Ascending aorta (tissue), 2 donors: Measurements from ENCODE around the gene PSMB5. TPM values are rescaled to one million over a fixed set of nuclear protein-coding genes. Genes with fewer than 3 reads are reported as not detected.

ENCODE experiments used
- DNase-seq, 2 donors: peaks; one replicate each; pipeline ENCODE4 v3.0.0-alpha.2; 2019; ENCODE audit warnings: low spot score in 2 of 2
- H3K27ac ChIP-seq, 2 donors: fragments of 200-600 bp; sonication (generic); one replicate each; pipeline ENCODE4 v1.5.1; 2016 to 2017; ENCODE audit warnings: mild to moderate bottlenecking in 1 of 2
- H3K27me3 ChIP-seq: fragments of 200-600 bp; sonication (generic); one replicate; pipeline ENCODE4 v1.5.1; 2017
- H3K36me3 ChIP-seq, 2 donors: fragments of 200-600 bp; sonication (generic); one replicate each; pipeline ENCODE4 v1.5.1; 2016
- H3K4me1 ChIP-seq, 2 donors: fragments of 200-600 bp; sonication (generic); one replicate each; pipeline ENCODE4 v1.5.1; 2016 to 2017; ENCODE audit warnings: mild to moderate bottlenecking in 1 of 2
- H3K4me3 ChIP-seq, 2 donors: fragments of 200-600 bp; sonication (generic); one replicate each; pipeline ENCODE4 v1.5.1; 2016 to 2017; ENCODE audit warnings: mild to moderate bottlenecking in 1 of 2
- H3K9me3 ChIP-seq, 2 donors: fragments of 200-600 bp; sonication (generic); one replicate each; pipeline ENCODE4 v1.5.1; 2016
- intact Hi-C: fragments of 100-400 bp; cut with DNase I; formaldehyde crosslinking; loops from one replicate; pipeline ENCODE4 v1.15.1; 2023
- total RNA-seq: library from RNA; depleted of rRNA; stranded (reverse); fragments of >200 nt; gene quantifications from one replicate; pipeline ENCODE4 v1.1.0, GENCODE V29; 2016
- TF ChIP-seq, protein P1 (sequence below), 3 experiments: fragments of 200-600 bp in 2 of 3; fragments of 450-650 bp in 1 of 3; sonication (generic) in 2 of 3; IDR thresholded peaks; one replicate each; pipeline ENCODE4 v1.5.1; 2016 to 2019; ENCODE audit warnings: antibody characterized with exemption in 3 of 3, mild to moderate bottlenecking in 1 of 3, moderate library complexity in 1 of 3

Gene PSMB5
- total RNA-seq, 1 donor from 2014 or later = 62.7 TPM

DNA sequence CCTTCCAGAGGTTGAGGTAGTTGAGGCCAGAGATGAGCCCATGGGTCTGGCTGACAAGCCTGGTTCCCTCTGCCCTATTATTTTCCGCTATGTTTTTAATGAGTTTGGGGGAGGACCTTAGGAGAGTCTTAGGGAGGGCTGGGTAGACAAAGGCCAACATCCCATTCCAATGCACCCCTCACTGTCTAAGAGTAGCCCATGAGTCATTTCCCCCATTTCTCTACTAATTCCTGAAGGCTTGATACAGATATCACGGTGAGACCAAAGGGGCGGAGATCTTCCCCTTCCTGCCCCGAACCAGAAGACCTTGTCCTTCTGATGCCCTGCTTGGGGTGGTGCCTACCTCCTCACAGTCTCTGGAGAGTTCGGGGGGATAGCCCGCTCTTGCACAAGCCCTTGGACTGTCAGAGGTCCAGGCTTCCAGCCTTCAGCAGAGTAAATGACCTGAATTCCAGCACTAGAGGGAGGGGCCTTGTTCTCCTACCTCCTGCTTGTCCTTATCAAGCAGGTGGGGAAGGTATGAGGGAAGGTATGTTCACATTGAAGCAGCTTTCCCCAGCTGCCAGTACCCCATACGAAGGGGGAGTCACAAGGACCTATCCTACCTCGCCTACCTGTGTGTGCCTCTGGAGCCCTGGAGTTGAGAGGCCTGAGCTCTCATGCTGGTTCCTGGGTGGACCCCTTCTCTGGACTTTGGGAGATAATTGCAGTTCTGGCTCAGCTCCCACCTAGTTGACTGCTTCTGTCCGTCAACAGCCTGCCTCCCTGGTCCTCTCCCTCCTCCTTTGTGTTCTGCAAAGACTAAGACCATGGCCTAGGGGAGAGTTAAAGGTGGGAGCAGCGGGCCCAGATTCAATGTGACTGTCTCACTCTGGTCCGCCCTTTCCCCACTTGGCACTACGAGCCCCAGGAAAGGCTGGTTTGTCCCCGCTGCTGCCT lies 11.0 kb upstream of the PSMB5 start:
- H3K36me3 ChIP-seq = no peaks in the 10 kb centered on the region
- no peaks in the 10 kb centered on the region for H3K4me1 ChIP-seq
- no peak for DNase-seq
- TF ChIP-seq, protein P1, sequence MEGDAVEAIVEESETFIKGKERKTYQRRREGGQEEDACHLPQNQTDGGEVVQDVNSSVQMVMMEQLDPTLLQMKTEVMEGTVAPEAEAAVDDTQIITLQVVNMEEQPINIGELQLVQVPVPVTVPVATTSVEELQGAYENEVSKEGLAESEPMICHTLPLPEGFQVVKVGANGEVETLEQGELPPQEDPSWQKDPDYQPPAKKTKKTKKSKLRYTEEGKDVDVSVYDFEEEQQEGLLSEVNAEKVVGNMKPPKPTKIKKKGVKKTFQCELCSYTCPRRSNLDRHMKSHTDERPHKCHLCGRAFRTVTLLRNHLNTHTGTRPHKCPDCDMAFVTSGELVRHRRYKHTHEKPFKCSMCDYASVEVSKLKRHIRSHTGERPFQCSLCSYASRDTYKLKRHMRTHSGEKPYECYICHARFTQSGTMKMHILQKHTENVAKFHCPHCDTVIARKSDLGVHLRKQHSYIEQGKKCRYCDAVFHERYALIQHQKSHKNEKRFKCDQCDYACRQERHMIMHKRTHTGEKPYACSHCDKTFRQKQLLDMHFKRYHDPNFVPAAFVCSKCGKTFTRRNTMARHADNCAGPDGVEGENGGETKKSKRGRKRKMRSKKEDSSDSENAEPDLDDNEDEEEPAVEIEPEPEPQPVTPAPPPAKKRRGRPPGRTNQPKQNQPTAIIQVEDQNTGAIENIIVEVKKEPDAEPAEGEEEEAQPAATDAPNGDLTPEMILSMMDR (IDR thresholded peaks at IDR 0.05) = no peak
- H3K27me3 ChIP-seq = no peaks in the 10 kb centered on the region
- no peak overlapping the region for H3K27ac ChIP-seq
- no peaks in the 10 kb centered on the region for H3K9me3 ChIP-seq
- H3K4me3 ChIP-seq = no peak overlapping the region
- intact Hi-C loops = no loop called here

DNA sequence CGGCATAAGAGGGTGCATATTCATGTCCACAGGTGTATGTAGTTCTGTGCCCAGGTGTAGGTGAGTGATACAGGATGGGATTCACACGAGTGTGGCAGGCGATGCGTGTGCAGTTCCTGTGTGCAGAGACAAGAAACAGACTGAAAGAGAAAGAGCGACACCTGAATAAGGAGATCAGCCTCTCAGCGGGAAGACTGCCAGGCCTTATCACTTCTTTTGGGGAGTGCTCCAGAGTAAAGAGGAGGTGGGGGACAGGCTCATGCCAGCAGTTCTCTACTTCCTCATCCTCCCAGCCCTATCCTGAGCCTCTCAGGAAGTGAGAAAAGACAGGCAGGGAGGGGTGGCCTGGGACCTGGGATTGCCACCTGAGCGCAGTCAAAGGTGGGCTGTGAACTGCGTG lies 10.1 kb upstream of the PSMB5 start:
- no peaks in the 10 kb centered on the region for H3K36me3 ChIP-seq
- H3K4me3 ChIP-seq = no peak overlapping the region
- DNase-seq = no peak
- H3K9me3 ChIP-seq = no peaks in the 10 kb centered on the region
- no peaks in the 10 kb centered on the region for H3K4me1 ChIP-seq
- intact Hi-C loops = no loop called here
- H3K27ac ChIP-seq = no peak overlapping the region
- TF ChIP-seq, protein P1 (IDR thresholded peaks at IDR 0.05) = no peak
- H3K27me3 ChIP-seq = no peaks in the 10 kb centered on the region

DNA sequence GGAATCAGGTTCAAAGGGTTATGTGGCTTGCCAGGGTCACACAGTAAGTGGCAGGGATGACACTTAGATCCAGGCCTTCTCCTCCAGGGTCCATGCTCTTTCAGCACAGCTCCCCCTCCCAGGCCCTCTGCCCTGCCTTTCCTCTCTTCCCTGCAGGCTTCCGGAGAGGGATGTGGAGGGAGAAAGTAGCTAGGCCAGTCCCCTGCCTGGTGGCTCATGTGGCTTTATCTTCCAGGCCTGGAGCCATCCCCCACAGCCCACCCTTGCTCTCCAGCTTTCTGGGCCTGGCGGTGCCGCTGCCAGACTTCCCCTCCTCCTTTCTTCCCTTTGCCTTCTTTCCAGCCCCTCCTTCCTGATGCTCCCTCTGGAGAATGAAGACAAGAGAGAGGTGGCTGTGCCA lies 9.1 kb upstream of the PSMB5 start:
- Histone ChIP-seq H3K9me3 (no peaks in the 10 kb centered on the region), H3K36me3 (no peaks in the 10 kb centered on the region), H3K27ac (no peak overlapping the region), H3K27me3 (no peaks in the 10 kb centered on the region), H3K4me1 (no peaks in the 10 kb centered on the region), H3K4me3 (no peak overlapping the region)
- DNase-seq = no peak
- TF ChIP-seq, protein P1 (IDR thresholded peaks at IDR 0.05) = no peak
- intact Hi-C loops = no loop called here

DNA sequence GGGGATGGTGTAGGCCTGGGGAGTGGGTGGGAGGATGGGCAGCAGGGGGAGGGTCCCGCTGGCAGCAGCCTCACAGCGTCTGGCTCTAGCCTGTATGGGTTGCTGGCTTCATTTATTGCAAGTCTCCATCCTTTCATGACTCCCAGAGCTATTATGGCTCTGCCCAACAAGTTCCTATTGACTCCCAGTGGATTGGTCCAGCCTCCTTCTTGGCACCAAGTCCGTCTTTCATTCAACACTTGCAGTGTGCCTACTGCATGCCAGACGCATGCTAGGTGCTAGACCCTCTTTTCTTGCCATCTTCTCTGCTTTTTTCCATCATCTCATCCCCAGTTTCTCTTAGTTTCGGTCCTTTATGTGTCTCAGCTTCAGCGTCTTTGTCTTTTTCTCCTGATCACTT lies 8.4 kb upstream of the PSMB5 start:
- Histone ChIP-seq H3K27ac (no peak overlapping the region), H3K4me1 (no peaks in the 10 kb centered on the region), H3K27me3 (no peaks in the 10 kb centered on the region), H3K36me3 (no peaks in the 10 kb centered on the region), H3K9me3 (no peaks in the 10 kb centered on the region), H3K4me3 (no peak overlapping the region)
- TF ChIP-seq, protein P1 (IDR thresholded peaks at IDR 0.05) = no peak
- intact Hi-C loops = no loop called here
- DNase-seq = no peak

DNA sequence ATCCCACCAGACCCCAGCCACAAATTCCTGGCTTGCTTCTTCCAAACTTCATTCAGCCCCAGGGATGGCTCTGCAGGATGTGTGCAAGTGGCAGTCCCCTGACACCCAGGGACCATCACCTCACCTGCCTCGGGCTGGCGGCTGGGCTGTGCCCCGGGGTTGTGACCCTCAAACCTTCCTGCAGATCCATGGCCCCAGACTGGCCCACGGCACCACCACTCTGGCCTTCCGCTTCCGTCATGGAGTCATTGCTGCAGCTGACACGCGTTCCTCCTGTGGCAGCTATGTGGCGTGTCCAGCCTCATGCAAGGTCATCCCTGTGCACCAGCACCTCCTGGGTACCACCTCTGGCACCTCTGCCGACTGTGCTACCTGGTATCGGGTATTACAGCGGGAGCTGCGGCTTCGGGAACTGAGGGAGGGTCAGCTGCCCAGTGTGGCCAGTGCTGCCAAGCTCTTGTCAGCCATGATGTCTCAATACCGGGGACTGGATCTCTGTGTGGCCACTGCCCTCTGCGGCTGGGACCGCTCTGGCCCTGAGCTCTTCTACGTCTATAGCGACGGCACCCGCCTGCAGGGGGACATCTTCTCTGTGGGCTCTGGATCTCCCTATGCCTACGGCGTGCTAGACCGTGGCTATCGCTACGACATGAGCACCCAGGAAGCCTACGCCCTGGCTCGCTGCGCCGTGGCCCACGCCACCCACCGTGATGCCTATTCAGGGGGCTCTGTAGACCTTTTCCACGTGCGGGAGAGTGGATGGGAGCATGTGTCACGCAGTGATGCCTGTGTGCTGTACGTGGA lies 7.7 kb upstream of the PSMB5 start, which contains the start of gene PSMB11:
TSS of gene PSMB11 (plus strand) at position 51 of the 804 bp plus-strand sequence. CDS start at position 65, 14 bp downstream.
- Histone ChIP-seq H3K9me3 (no peaks in the 10 kb centered on the region), H3K27me3 (no peaks in the 10 kb centered on the region), H3K27ac (no peak within 1 kb of the TSS), H3K4me1 (no peaks in the 10 kb centered on the region), H3K36me3 (no peaks in the 10 kb centered on the region), H3K4me3 (no peak within 1 kb of the TSS)
- TF ChIP-seq, protein P1 (IDR thresholded peaks at IDR 0.05) = no peak
- intact Hi-C loops = no loop called here
- no peak for DNase-seq
